Measurements from ENCODE around the gene TTC6. TPM values are rescaled to one million over a fixed set of nuclear protein-coding genes. Genes with fewer than 3 reads are reported as not detected.

TTC6 gene
- total and polyA plus RNA-seq, 2 experiments from 2014 or later: not detected

- Histone ChIP-seq H3K9ac (no peak overlapping the region), H3F3A (ENCODE audit: insufficient read depth) (no peaks in the 10 kb centered on the region), H3K9me3 (ENCODE audit: low read depth) (no peaks in the 10 kb centered on the region), H3K4me2 (ENCODE audit: unreplicated experiment) (no peak overlapping the region), H3K4me3 (no peak overlapping the region), H3K27ac (no peak overlapping the region), H2AFZ (no peak overlapping the region), H4K20me1 (ENCODE audit: insufficient read depth) (no peaks in the 10 kb centered on the region), H3K79me2 (ENCODE audit: insufficient read depth) (no peaks in the 10 kb centered on the region), H3K4me1 (ENCODE audit: insufficient read depth) (no peaks in the 10 kb centered on the region), H3K27me3 (replicated peaks; ENCODE audit: insufficient read depth) (no peaks in the 10 kb centered on the region), H3K9me2 (ENCODE audit: insufficient read depth) (no peaks in the 10 kb centered on the region), H3K36me3 (ENCODE audit: low read depth) (no peaks in the 10 kb centered on the region)
- DNase-seq: no peak
- WGBS, 2 experiments (ENCODE audit: low coverage in 1 of 2, low lambda C conversion rate in 2 of 2, missing lambda C conversion rate in 2 of 2): 89 to 94% methylated on average over 1 of the region's 1 CpG
- TF ChIP-seq EZH2 (IDR thresholded peaks at IDR 0.05; ENCODE audit: insufficient read depth, poor library complexity, severe bottlenecking) (no peak), EZH2phosphoT487 (IDR thresholded peaks at IDR 0.05; ENCODE audit: insufficient read depth, low read depth) (no peak)
- in situ Hi-C loops (cut with MboI): no loop called here
These were observed 29.9 kb upstream of the TTC6 start for GRCh38 chr14:37565550-37565949.

GRCh38 chr14:37566811-37567371 lies 28.5 kb upstream of the TTC6 start:
- no peaks in the 10 kb centered on the region for H3K36me3 ChIP-seq (ENCODE audit: low read depth)
- in situ Hi-C loops (cut with MboI): no loop called here
- no peaks in the 10 kb centered on the region for H3K9me2 ChIP-seq (ENCODE audit: insufficient read depth)
- no peak for TF ChIP-seq EZH2phosphoT487 (IDR thresholded peaks at IDR 0.05; ENCODE audit: insufficient read depth, low read depth)
- no peak for TF ChIP-seq EZH2 (IDR thresholded peaks at IDR 0.05; ENCODE audit: insufficient read depth, poor library complexity, severe bottlenecking)
- H3K79me2 ChIP-seq (ENCODE audit: insufficient read depth): no peaks in the 10 kb centered on the region
- no peak overlapping the region for H2AFZ ChIP-seq
- H3K4me2 ChIP-seq (ENCODE audit: unreplicated experiment): no peak overlapping the region
- no peak for DNase-seq
- H3K9ac ChIP-seq: no peak overlapping the region
- H3F3A ChIP-seq (ENCODE audit: insufficient read depth): no peaks in the 10 kb centered on the region
- 43 to 48% methylated on average over 3 of the region's 3 CpGs for WGBS, 2 experiments (ENCODE audit: low coverage in 1 of 2, low lambda C conversion rate in 2 of 2, missing lambda C conversion rate in 2 of 2)
- no peaks in the 10 kb centered on the region for H3K9me3 ChIP-seq (ENCODE audit: low read depth)
- H3K4me3 ChIP-seq: no peak overlapping the region
- H3K27me3 ChIP-seq (replicated peaks; ENCODE audit: insufficient read depth): no peaks in the 10 kb centered on the region
- no peaks in the 10 kb centered on the region for H4K20me1 ChIP-seq (ENCODE audit: insufficient read depth)
- no peak overlapping the region for H3K27ac ChIP-seq
- no peaks in the 10 kb centered on the region for H3K4me1 ChIP-seq (ENCODE audit: insufficient read depth)

GRCh38 chr14:37569729-37570128 lies 25.7 kb upstream of the TTC6 start:
- Histone ChIP-seq H3K9me3 (ENCODE audit: low read depth) (no peaks in the 10 kb centered on the region), H2AFZ (no peak overlapping the region), H3K79me2 (ENCODE audit: insufficient read depth) (no peaks in the 10 kb centered on the region), H3K27ac (no peak overlapping the region), H3K4me2 (ENCODE audit: unreplicated experiment) (no peak overlapping the region), H3K9me2 (ENCODE audit: insufficient read depth) (no peaks in the 10 kb centered on the region), H3F3A (ENCODE audit: insufficient read depth) (no peaks in the 10 kb centered on the region), H3K27me3 (replicated peaks; ENCODE audit: insufficient read depth) (no peaks in the 10 kb centered on the region), H4K20me1 (ENCODE audit: insufficient read depth) (no peaks in the 10 kb centered on the region), H3K9ac (no peak overlapping the region), H3K36me3 (ENCODE audit: low read depth) (no peaks in the 10 kb centered on the region), H3K4me1 (ENCODE audit: insufficient read depth) (no peaks in the 10 kb centered on the region), H3K4me3 (no peak overlapping the region)
- WGBS, 2 experiments (ENCODE audit: low coverage in 1 of 2, low lambda C conversion rate in 2 of 2, missing lambda C conversion rate in 2 of 2): 89 to 91% methylated on average over 7 of the region's 7 CpGs
- no peak for DNase-seq
- TF ChIP-seq EZH2 (IDR thresholded peaks at IDR 0.05; ENCODE audit: insufficient read depth, poor library complexity, severe bottlenecking): no peak
- no peak for TF ChIP-seq EZH2phosphoT487 (IDR thresholded peaks at IDR 0.05; ENCODE audit: insufficient read depth, low read depth)
- in situ Hi-C loops (cut with MboI): no loop called here

GRCh38 chr14:37571391-37571790 lies 24.0 kb upstream of the TTC6 start:
- 86 to 95% methylated on average over 4 of the region's 4 CpGs for WGBS, 2 experiments (ENCODE audit: low coverage in 1 of 2, low lambda C conversion rate in 2 of 2, missing lambda C conversion rate in 2 of 2)
- Histone ChIP-seq H3K79me2 (ENCODE audit: insufficient read depth) (no peaks in the 10 kb centered on the region), H2AFZ (no peak overlapping the region), H4K20me1 (ENCODE audit: insufficient read depth) (no peaks in the 10 kb centered on the region), H3F3A (ENCODE audit: insufficient read depth) (no peaks in the 10 kb centered on the region), H3K9ac (no peak overlapping the region), H3K36me3 (ENCODE audit: low read depth) (no peaks in the 10 kb centered on the region), H3K4me3 (no peak overlapping the region), H3K27me3 (replicated peaks; ENCODE audit: insufficient read depth) (no peaks in the 10 kb centered on the region), H3K4me2 (ENCODE audit: unreplicated experiment) (no peak overlapping the region), H3K9me2 (ENCODE audit: insufficient read depth) (no peaks in the 10 kb centered on the region), H3K27ac (no peak overlapping the region), H3K9me3 (ENCODE audit: low read depth) (no peaks in the 10 kb centered on the region), H3K4me1 (ENCODE audit: insufficient read depth) (no peaks in the 10 kb centered on the region)
- TF ChIP-seq EZH2 (IDR thresholded peaks at IDR 0.05; ENCODE audit: insufficient read depth, poor library complexity, severe bottlenecking): no peak
- TF ChIP-seq EZH2phosphoT487 (IDR thresholded peaks at IDR 0.05; ENCODE audit: insufficient read depth, low read depth): no peak
- DNase-seq: no peak
- in situ Hi-C loops (cut with MboI): no loop called here

GRCh38 chr14:37573356-37573755 lies 22.1 kb upstream of the TTC6 start:
- H3K79me2 ChIP-seq (ENCODE audit: insufficient read depth): no peaks in the 10 kb centered on the region
- H3K27me3 ChIP-seq (replicated peaks; ENCODE audit: insufficient read depth): no peaks in the 10 kb centered on the region
- no peak overlapping the region for H3K27ac ChIP-seq
- 64 to 70% methylated on average over 2 of the region's 2 CpGs for WGBS, 2 experiments (ENCODE audit: low coverage in 1 of 2, low lambda C conversion rate in 2 of 2, missing lambda C conversion rate in 2 of 2)
- H4K20me1 ChIP-seq (ENCODE audit: insufficient read depth): no peaks in the 10 kb centered on the region
- no peaks in the 10 kb centered on the region for H3K4me1 ChIP-seq (ENCODE audit: insufficient read depth)
- no peaks in the 10 kb centered on the region for H3K9me3 ChIP-seq (ENCODE audit: low read depth)
- no peaks in the 10 kb centered on the region for H3K36me3 ChIP-seq (ENCODE audit: low read depth)
- no peak overlapping the region for H3K9ac ChIP-seq
- no peaks in the 10 kb centered on the region for H3F3A ChIP-seq (ENCODE audit: insufficient read depth)
- no peaks in the 10 kb centered on the region for H3K9me2 ChIP-seq (ENCODE audit: insufficient read depth)
- TF ChIP-seq EZH2 (IDR thresholded peaks at IDR 0.05; ENCODE audit: insufficient read depth, poor library complexity, severe bottlenecking): no peak
- TF ChIP-seq EZH2phosphoT487 (IDR thresholded peaks at IDR 0.05; ENCODE audit: insufficient read depth, low read depth): no peak
- in situ Hi-C loops (cut with MboI): no loop called here
- no peak overlapping the region for H3K4me2 ChIP-seq (ENCODE audit: unreplicated experiment)
- H2AFZ ChIP-seq: no peak overlapping the region
- no peak overlapping the region for H3K4me3 ChIP-seq
- DNase-seq: no peak
